Neural cell (in vitro differentiated cells): Measurements from ENCODE around the gene LCN10. TPM values are rescaled to one million over a fixed set of nuclear protein-coding genes. Genes with fewer than 3 reads are reported as not detected.

ENCODE experiments used
- H2AFZ ChIP-seq: fragments of 200-600, 300-800 bp; sonication (generic), shearing (Covaris generic); 2 replicates; pipeline ENCODE4 v1.6.0; 2014; ENCODE audit warnings: low read depth, mild to moderate bottlenecking, antibody characterized with exemption, low read length, moderate library complexity
- H3F3A ChIP-seq: fragments of 200-600 bp; shearing (Covaris generic); 2 replicates; pipeline ENCODE4 v1.6.1; 2016; ENCODE audit warnings: mild to moderate bottlenecking, moderate library complexity, mixed read lengths, antibody characterized with exemption, low read length; ENCODE audit not compliant: insufficient read depth, poor library complexity, severe bottlenecking
- H3K27ac ChIP-seq: fragments of 200-600, 300-800 bp; sonication (generic), shearing (Covaris generic); 2 replicates; pipeline ENCODE4 v1.5.1; 2014; ENCODE audit warnings: mild to moderate bottlenecking, low read length, moderate library complexity
- H3K27me3 ChIP-seq: fragments of 300-800, 200-600 bp; sonication (generic), shearing (Covaris generic); 2 replicates; pipeline ENCODE4 v1.6.0; 2014; ENCODE audit warnings: mild to moderate bottlenecking, low read depth, low read length, moderate library complexity; ENCODE audit not compliant: insufficient read depth
- H3K36me3 ChIP-seq: fragments of 300-800, 200-600 bp; sonication (generic), shearing (Covaris generic); 2 replicates; pipeline ENCODE4 v1.5.1; 2014; ENCODE audit warnings: mild to moderate bottlenecking, antibody characterized with exemption, low read length, moderate library complexity; ENCODE audit not compliant: insufficient read depth
- H3K4me2 ChIP-seq: fragments of 300-800, 200-600 bp; sonication (generic), shearing (Covaris generic); 2 replicates; pipeline ENCODE4 v1.6.0; 2014; ENCODE audit warnings: mild to moderate bottlenecking, low read length
- H3K4me3 ChIP-seq: fragments of 300-800, 200-600 bp; sonication (generic), shearing (Covaris generic); 2 replicates; pipeline ENCODE4 v1.5.1; 2014; ENCODE audit warnings: mild to moderate bottlenecking, low read length, moderate library complexity
- H3K79me2 ChIP-seq: fragments of 200-600 bp; shearing (Covaris generic); replicated peaks from 2 replicates; pipeline ENCODE4 v1.6.0; 2014; ENCODE audit warnings: mild to moderate bottlenecking, low read length, moderate library complexity; ENCODE audit not compliant: insufficient read depth
- H3K9ac ChIP-seq: fragments of 300-800, 200-600 bp; sonication (generic), shearing (Covaris generic); 2 replicates; pipeline ENCODE4 v1.6.1; 2016; ENCODE audit warnings: mild to moderate bottlenecking, low read length, mixed read lengths
- H3K9me2 ChIP-seq: fragments of 200-600 bp; shearing (Covaris generic); 2 replicates; pipeline ENCODE4 v1.6.1; 2016; ENCODE audit warnings: mild to moderate bottlenecking, low read length, mixed read lengths; ENCODE audit not compliant: insufficient read depth
- H3K9me3 ChIP-seq: fragments of 200-600, 300-800 bp; sonication (generic), shearing (Covaris generic); 2 replicates; pipeline ENCODE4 v1.6.1; 2016; ENCODE audit warnings: mild to moderate bottlenecking, mixed run types, low read length, moderate library complexity, mixed read lengths
- H4K20me1 ChIP-seq: fragments of 200-600 bp; shearing (Covaris generic); 2 replicates; pipeline ENCODE4 v1.6.1; 2016; ENCODE audit warnings: mild to moderate bottlenecking, mixed run types; ENCODE audit not compliant: insufficient read depth
- EP300 ChIP-seq: fragments of 450-650 bp; conservative IDR thresholded peaks from 2 replicates; pipeline ENCODE4 v1.6.1; 2014; ENCODE audit warnings: antibody characterized with exemption, mild to moderate bottlenecking, moderate library complexity; ENCODE audit not compliant: poor library complexity, severe bottlenecking
- EZH2 ChIP-seq: fragments of 200-600, 300-800 bp; shearing (Covaris generic), sonication (generic); IDR thresholded peaks from 2 replicates; pipeline ENCODE4 v1.6.1; 2014; ENCODE audit warnings: antibody characterized with exemption, low read length, borderline replicate concordance, mild to moderate bottlenecking; ENCODE audit not compliant: insufficient read depth, poor library complexity, severe bottlenecking
- MXI1 ChIP-seq: fragments of 450-650 bp; conservative IDR thresholded peaks from 2 replicates; pipeline ENCODE4 v1.6.1; 2014; ENCODE audit warnings: antibody characterized with exemption, mild to moderate bottlenecking; ENCODE audit not compliant: poor library complexity, severe bottlenecking
- POLR2AphosphoS5 ChIP-seq: IDR thresholded peaks from 2 replicates; pipeline ENCODE4 v1.6.1; 2012
- RAD21 ChIP-seq: fragments of 450-650 bp; conservative IDR thresholded peaks from 2 replicates; pipeline ENCODE4 v1.6.1; 2014; ENCODE audit warnings: antibody characterized with exemption, mild to moderate bottlenecking, moderate library complexity
- SMC3 ChIP-seq: fragments of 450-650 bp; conservative IDR thresholded peaks from 2 replicates; pipeline ENCODE4 v1.6.1; 2014; ENCODE audit warnings: antibody characterized with exemption, mild to moderate bottlenecking, moderate library complexity; ENCODE audit not compliant: poor library complexity
- polyA plus RNA-seq: library from polyadenylated mRNA; depleted of rRNA; stranded (reverse); fragments of >200 nt; gene quantifications from 2 replicates; pipeline ENCODE4 v1.2.3, GENCODE V29; 2014
- TF ChIP-seq, protein P1 (sequence below): IDR thresholded peaks from 2 replicates; pipeline ENCODE4 v1.6.1; 2012; ENCODE audit warnings: borderline replicate concordance
- TF ChIP-seq, protein P2 (sequence below): fragments of 450-650 bp; IDR thresholded peaks from 2 replicates; pipeline ENCODE4 v1.5.1; 2014; ENCODE audit warnings: antibody characterized with exemption, mild to moderate bottlenecking, moderate library complexity; ENCODE audit not compliant: poor library complexity, severe bottlenecking

The LCN10 gene
- polyA plus RNA-seq, 1 donor from 2014 or later: not detected

DNA sequence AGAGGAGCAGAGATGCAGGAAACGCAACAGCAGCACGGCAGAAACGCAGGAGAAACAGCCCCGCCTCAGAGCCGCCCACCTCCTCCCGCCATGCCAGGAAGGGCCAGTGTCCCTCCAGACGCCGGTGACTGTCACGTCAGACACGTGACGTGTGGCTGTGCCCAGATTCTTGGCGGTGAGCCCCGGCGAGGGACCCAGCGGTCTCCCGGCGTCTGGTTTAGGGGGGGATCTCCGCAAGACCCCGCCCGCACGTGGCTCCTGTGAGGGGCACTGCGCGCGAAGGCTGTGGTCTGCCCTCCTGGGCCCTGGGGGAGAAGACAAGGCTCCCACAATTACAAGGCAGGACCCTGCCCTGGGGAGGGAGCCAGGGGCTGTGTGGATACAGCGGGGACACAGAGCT, 17.7 kb upstream of the LCN10 start:
- H3K9ac ChIP-seq: no peak overlapping the region
- H3K36me3 ChIP-seq: no peaks in the 10 kb centered on the region
- H3K27me3 ChIP-seq: no peaks in the 10 kb centered on the region
- H3K79me2 ChIP-seq: no peaks in the 10 kb centered on the region
- H4K20me1 ChIP-seq: no peaks in the 10 kb centered on the region
- H3K9me2 ChIP-seq: no peaks in the 10 kb centered on the region
- no peaks in the 10 kb centered on the region for H3K9me3 ChIP-seq
- H3F3A ChIP-seq: no peaks in the 10 kb centered on the region
- no peak overlapping the region for H3K27ac ChIP-seq
- TF ChIP-seq POLR2AphosphoS5: no peak
- TF ChIP-seq RAD21: no peak
- TF ChIP-seq, protein P1, sequence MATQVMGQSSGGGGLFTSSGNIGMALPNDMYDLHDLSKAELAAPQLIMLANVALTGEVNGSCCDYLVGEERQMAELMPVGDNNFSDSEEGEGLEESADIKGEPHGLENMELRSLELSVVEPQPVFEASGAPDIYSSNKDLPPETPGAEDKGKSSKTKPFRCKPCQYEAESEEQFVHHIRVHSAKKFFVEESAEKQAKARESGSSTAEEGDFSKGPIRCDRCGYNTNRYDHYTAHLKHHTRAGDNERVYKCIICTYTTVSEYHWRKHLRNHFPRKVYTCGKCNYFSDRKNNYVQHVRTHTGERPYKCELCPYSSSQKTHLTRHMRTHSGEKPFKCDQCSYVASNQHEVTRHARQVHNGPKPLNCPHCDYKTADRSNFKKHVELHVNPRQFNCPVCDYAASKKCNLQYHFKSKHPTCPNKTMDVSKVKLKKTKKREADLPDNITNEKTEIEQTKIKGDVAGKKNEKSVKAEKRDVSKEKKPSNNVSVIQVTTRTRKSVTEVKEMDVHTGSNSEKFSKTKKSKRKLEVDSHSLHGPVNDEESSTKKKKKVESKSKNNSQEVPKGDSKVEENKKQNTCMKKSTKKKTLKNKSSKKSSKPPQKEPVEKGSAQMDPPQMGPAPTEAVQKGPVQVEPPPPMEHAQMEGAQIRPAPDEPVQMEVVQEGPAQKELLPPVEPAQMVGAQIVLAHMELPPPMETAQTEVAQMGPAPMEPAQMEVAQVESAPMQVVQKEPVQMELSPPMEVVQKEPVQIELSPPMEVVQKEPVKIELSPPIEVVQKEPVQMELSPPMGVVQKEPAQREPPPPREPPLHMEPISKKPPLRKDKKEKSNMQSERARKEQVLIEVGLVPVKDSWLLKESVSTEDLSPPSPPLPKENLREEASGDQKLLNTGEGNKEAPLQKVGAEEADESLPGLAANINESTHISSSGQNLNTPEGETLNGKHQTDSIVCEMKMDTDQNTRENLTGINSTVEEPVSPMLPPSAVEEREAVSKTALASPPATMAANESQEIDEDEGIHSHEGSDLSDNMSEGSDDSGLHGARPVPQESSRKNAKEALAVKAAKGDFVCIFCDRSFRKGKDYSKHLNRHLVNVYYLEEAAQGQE: no peak
- no peak for TF ChIP-seq MXI1
- no peak for TF ChIP-seq EP300
- TF ChIP-seq, protein P2, sequence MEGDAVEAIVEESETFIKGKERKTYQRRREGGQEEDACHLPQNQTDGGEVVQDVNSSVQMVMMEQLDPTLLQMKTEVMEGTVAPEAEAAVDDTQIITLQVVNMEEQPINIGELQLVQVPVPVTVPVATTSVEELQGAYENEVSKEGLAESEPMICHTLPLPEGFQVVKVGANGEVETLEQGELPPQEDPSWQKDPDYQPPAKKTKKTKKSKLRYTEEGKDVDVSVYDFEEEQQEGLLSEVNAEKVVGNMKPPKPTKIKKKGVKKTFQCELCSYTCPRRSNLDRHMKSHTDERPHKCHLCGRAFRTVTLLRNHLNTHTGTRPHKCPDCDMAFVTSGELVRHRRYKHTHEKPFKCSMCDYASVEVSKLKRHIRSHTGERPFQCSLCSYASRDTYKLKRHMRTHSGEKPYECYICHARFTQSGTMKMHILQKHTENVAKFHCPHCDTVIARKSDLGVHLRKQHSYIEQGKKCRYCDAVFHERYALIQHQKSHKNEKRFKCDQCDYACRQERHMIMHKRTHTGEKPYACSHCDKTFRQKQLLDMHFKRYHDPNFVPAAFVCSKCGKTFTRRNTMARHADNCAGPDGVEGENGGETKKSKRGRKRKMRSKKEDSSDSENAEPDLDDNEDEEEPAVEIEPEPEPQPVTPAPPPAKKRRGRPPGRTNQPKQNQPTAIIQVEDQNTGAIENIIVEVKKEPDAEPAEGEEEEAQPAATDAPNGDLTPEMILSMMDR: no peak
- TF ChIP-seq SMC3: no peak
- no peak for TF ChIP-seq EZH2
- no peak overlapping the region for H2AFZ ChIP-seq
- H3K4me2 ChIP-seq: no peak overlapping the region
- no peak overlapping the region for H3K4me3 ChIP-seq

DNA sequence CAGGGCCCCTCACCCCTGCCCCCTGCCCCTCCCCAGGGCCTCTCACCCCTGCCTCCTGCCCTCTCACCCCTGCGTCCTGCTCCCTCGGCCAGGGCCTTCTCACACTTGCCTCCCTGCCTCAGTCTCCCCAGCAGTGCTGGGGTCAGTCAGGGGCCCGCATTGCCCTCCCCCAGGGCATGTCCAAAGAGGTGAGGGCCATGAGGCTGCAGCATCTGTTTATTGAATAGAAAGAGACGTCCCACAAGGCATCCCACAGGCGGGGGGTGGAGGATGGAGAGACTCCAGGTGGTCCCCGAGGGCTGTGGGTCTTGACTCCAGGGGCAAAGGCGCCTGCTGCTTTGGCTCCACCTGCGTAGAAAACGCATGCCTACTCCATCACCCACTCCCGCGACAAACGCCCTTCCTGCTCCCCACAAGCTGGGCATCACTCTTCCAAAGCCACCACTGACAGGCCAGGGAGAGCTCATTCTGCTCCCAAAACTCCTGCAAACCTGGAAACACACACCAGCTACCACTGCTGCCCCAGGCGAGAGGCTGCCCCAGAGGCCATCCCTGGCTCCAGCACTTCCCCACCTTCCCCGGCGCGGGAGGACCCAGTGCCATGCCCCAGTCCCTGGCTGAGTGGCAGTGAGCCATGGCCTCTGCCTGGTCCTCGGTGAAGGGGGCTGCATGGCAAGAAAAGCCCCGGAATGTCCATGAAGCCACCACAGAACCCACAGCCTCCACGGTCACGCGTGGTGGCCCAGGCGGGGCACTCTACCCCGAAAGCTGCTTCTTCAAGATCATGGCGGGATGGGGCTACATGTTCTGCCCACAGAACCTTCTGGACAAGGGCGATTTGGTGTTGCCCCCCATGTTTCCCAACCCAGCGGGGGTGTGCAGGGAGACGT, 16.9 kb upstream of the LCN10 start:
- H3K36me3 ChIP-seq: no peaks in the 10 kb centered on the region
- no peak overlapping the region for H2AFZ ChIP-seq
- no peak overlapping the region for H3K4me2 ChIP-seq
- no peak overlapping the region for H3K9ac ChIP-seq
- no peak overlapping the region for H3K4me3 ChIP-seq
- TF ChIP-seq EP300 (no peak), SMC3 (no peak), RAD21 (no peak), EZH2 (no peak)
- TF ChIP-seq, protein P1: no peak
- no peaks in the 10 kb centered on the region for H3K9me2 ChIP-seq
- H4K20me1 ChIP-seq: no peaks in the 10 kb centered on the region
- no peaks in the 10 kb centered on the region for H3K79me2 ChIP-seq
- no peaks in the 10 kb centered on the region for H3K9me3 ChIP-seq
- H3K27me3 ChIP-seq: no peaks in the 10 kb centered on the region
- no peaks in the 10 kb centered on the region for H3F3A ChIP-seq
- H3K27ac ChIP-seq: no peak overlapping the region
